Glutamatergic neuron (in vitro differentiated cells): ENCODE measurements around the gene INPP4A. TPM values are rescaled to one million over a fixed set of nuclear protein-coding genes. Genes with fewer than 3 reads are reported as not detected.

ENCODE experiments used
- DNase-seq: peaks from one replicate; pipeline ENCODE4 v3.0.0; 2022
- H3K27ac Mint-ChIP-seq: one replicate; pipeline ENCODE4 v1.8.0; 2020; ENCODE audit warnings: mild to moderate bottlenecking, mixed read lengths, inconsistent platforms; ENCODE audit not compliant: unreplicated experiment
- H3K27me3 Mint-ChIP-seq: one replicate; pipeline ENCODE4 v1.8.0; 2020; ENCODE audit warnings: mild to moderate bottlenecking, moderate library complexity, mixed read lengths, inconsistent platforms; ENCODE audit not compliant: unreplicated experiment
- H3K36me3 Mint-ChIP-seq: one replicate; pipeline ENCODE4 v1.8.0; 2020; ENCODE audit warnings: mild to moderate bottlenecking, mixed read lengths, inconsistent platforms; ENCODE audit not compliant: unreplicated experiment
- H3K4me1 Mint-ChIP-seq: one replicate; pipeline ENCODE4 v1.8.0; 2020; ENCODE audit warnings: mild to moderate bottlenecking, low read depth, mixed read lengths, inconsistent platforms; ENCODE audit not compliant: unreplicated experiment
- H3K4me3 Mint-ChIP-seq: one replicate; pipeline ENCODE4 v1.8.0; 2020; ENCODE audit warnings: mild to moderate bottlenecking, mixed read lengths, inconsistent platforms; ENCODE audit not compliant: unreplicated experiment
- H3K9me3 Mint-ChIP-seq: one replicate; pipeline ENCODE4 v1.8.0; 2020; ENCODE audit warnings: mild to moderate bottlenecking, moderate library complexity, mixed read lengths, inconsistent platforms; ENCODE audit not compliant: unreplicated experiment
- CTCF ChIP-seq: fragments of 200-600 bp; sonication (generic); IDR thresholded peaks from one replicate; pipeline ENCODE4 v1.5.0; 2021; ENCODE audit not compliant: partially characterized antibody, unreplicated experiment
- total RNA-seq: library from RNA; stranded (reverse); fragmentation: NEBNext Ultra II Directional; extraction: Animal tissue kit (Norgen Biotek cat#: 25700); gene quantifications from one replicate; pipeline ENCODE4 v1.2.1, GENCODE V29; 2021; ENCODE audit not compliant: unreplicated experiment

INPP4A gene
- total RNA-seq, 1 donor from 2014 or later: 54.5 TPM

GRCh38 chr2:98453083-98453482 is 8.4 kb downstream of the INPP4A start:
- Mint-ChIP-seq H3K27ac (no peak overlapping the region), H3K36me3 (no peaks in the 10 kb centered on the region), H3K4me1 (peaks cover 2% of the 10 kb centered on the region), H3K9me3 (no peaks in the 10 kb centered on the region), H3K27me3 (peaks cover 3% of the 10 kb centered on the region), H3K4me3 (no peak overlapping the region)
- no peak for DNase-seq
- no peak for TF ChIP-seq CTCF

GRCh38 chr2:98453531-98453930 is 8.9 kb downstream of the INPP4A start:
- H3K36me3 Mint-ChIP-seq: no peaks in the 10 kb centered on the region
- TF ChIP-seq CTCF: no peak
- H3K27me3 Mint-ChIP-seq: peaks cover 4% of the 10 kb centered on the region
- no peak overlapping the region for H3K4me3 Mint-ChIP-seq
- DNase-seq: no peak
- H3K9me3 Mint-ChIP-seq: no peaks in the 10 kb centered on the region
- H3K4me1 Mint-ChIP-seq: no peaks in the 10 kb centered on the region
- H3K27ac Mint-ChIP-seq: no peak overlapping the region

DNA sequence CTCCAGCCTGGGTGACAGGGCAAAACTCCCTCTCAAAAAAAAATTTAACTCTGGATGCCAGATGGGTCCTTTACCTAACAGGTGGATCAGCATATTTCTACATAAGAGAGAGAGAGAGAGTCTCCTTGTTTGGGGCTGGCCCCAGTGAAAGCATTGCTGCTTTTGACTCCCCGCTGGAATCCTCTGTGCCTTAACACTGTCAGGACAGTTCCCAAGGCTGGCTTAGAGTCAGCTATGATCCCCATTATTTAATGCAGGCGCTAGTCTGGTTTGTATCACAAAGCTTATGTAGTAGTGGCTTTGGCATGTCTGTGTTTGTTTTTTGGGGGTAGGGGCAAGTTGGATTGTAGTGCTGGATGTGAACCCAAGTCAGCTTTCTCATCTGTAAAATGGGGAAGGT is 9.4 kb downstream of the INPP4A start:
- DNase-seq: no peak
- Mint-ChIP-seq H3K4me1 (no peaks in the 10 kb centered on the region), H3K9me3 (no peaks in the 10 kb centered on the region), H3K27me3 (peaks cover 7% of the 10 kb centered on the region), H3K36me3 (no peaks in the 10 kb centered on the region), H3K27ac (no peak overlapping the region), H3K4me3 (no peak overlapping the region)
- no peak for TF ChIP-seq CTCF

- Mint-ChIP-seq H3K4me1 (peaks cover 2% of the 10 kb centered on the region), H3K9me3 (no peaks in the 10 kb centered on the region), H3K27me3 (peaks cover 7% of the 10 kb centered on the region), H3K36me3 (no peaks in the 10 kb centered on the region), H3K27ac (no peak overlapping the region), H3K4me3 (no peak overlapping the region)
- DNase-seq: no peak
- TF ChIP-seq CTCF: no peak
Observed at GRCh38 chr2:98454500-98455235, 10.0 kb downstream of the INPP4A start.

- Mint-ChIP-seq H3K27me3 (peaks cover 7% of the 10 kb centered on the region), H3K36me3 (no peaks in the 10 kb centered on the region), H3K9me3 (no peaks in the 10 kb centered on the region), H3K4me3 (no peak overlapping the region), H3K4me1 (peaks cover 2% of the 10 kb centered on the region), H3K27ac (no peak overlapping the region)
- no peak for TF ChIP-seq CTCF
- DNase-seq: no peak
Observed at GRCh38 chr2:98455494-98455976, 10.9 kb downstream of the INPP4A start.
